ENCODE measurements around the gene SLC36A1. TPM values are rescaled to one million over a fixed set of nuclear protein-coding genes. Genes with fewer than 3 reads are reported as not detected.

SLC36A1 gene
- total RNA-seq, 1 experiment from 2014 or later = 7.4 TPM

- Histone ChIP-seq H3K9me3 (ENCODE audit: control insufficient read depth in 1 of 2, insufficient read depth in 1 of 2, low read depth in 1 of 2, low read length in 2 of 2) (no peaks in the 10 kb centered on the region), H3K27me3 (ENCODE audit: insufficient read depth, low read length) (no peaks in the 10 kb centered on the region), H3K4me2 (ENCODE audit: low read length) (no peak overlapping the region), H3K4me1 (ENCODE audit: control insufficient read depth in 1 of 2, insufficient read depth in 2 of 2, low read length in 2 of 2) (peaks cover 0 to 6% of the 10 kb centered on the region in 2 experiments; a peak in 1 of 4 replicates), H2AFZ (ENCODE audit: low read depth, low read length, poor library complexity, severe bottlenecking) (no peak overlapping the region), H3K9ac (ENCODE audit: low read length) (no peak overlapping the region), H3K27ac (ENCODE audit: low read depth, low read length) (no peak overlapping the region), H3K79me2 (ENCODE audit: insufficient read depth, low read length) (no peaks in the 10 kb centered on the region), H3K36me3 (ENCODE audit: control insufficient read depth in 1 of 2, insufficient read depth in 2 of 2, low read length in 2 of 2) (no peaks in the 10 kb centered on the region), H3K4me3 (replicated peaks in 1 of 2; ENCODE audit: low read depth in 1 of 2, low read length in 2 of 2) (no peak overlapping the region), H4K20me1 (ENCODE audit: insufficient read depth) (no peaks in the 10 kb centered on the region), H3K9me2 (ENCODE audit: insufficient read depth) (no peaks in the 10 kb centered on the region)
- ChIA-PET POLR2A (no interaction called here), CTCF (no interaction called here), RAD21 (ENCODE audit: low non-redundant PET in 1 of 2, low total read pairs in 2 of 2, uncharacterized antibody in 2 of 2, unreplicated experiment in 2 of 2) (no interaction called here)
- DNase-seq (ENCODE audit: low read depth, low spot score) (no peak), ATAC-seq (no peak)
- no TSS peak for BruUV-seq (replicated peaks)
- intact Hi-C loops (cut with micrococcal nuclease) = no loop called here
- no peak for TF ChIP-seq SP1 (IDR thresholded peaks at IDR 0.05; ENCODE audit: low read depth)
- TF ChIP-seq RAD21 (IDR thresholded peaks at IDR 0.05; ENCODE audit: low read depth) = no peak
- no peak for TF ChIP-seq POLR2A (IDR thresholded peaks at IDR 0.05; ENCODE audit: borderline replicate concordance, extremely low read depth, insufficient read depth, insufficient read length)
- TF ChIP-seq ATF3 (IDR thresholded peaks at IDR 0.05) = no peak
- no peak for TF ChIP-seq ZFX (IDR thresholded peaks at IDR 0.05)
- no peak for TF ChIP-seq JUND (IDR thresholded peaks at IDR 0.05)
- no peak for TF ChIP-seq EGR1 (IDR thresholded peaks at IDR 0.05; ENCODE audit: low read depth)
These were observed 94.2 kb downstream of the SLC36A1 start for GRCh38 chr5:151541571-151541970.

Small RNAs within 50 kb of the gene (microRNA-seq; reads per million reads assigned to microRNA genes)
- gene MIR6499 (ENCODE audit: borderline number of aligned reads) = not detected

Other genes with a start within 250 kb of the SLC36A1 start
- 4.3 TPM for gene CCDC69, start 223.5 kb upstream of the SLC36A1 start, total RNA-seq (2021; ENCODE audit: unreplicated experiment)
- 25.0 TPM for gene GM2A, start 194.4 kb upstream of the SLC36A1 start, total RNA-seq (2021; ENCODE audit: unreplicated experiment)
- not detected for gene SLC36A3, start 143.8 kb upstream of the SLC36A1 start, total RNA-seq (2021; ENCODE audit: unreplicated experiment)
- not detected for gene SLC36A2, start 100.0 kb upstream of the SLC36A1 start, total RNA-seq (2021; ENCODE audit: unreplicated experiment)
- gene FAT2, start 143.7 kb downstream of the SLC36A1 start, total RNA-seq (2021; ENCODE audit: unreplicated experiment) = 0.05 TPM
- 3.0 TPM for gene SPARC, start 239.3 kb downstream of the SLC36A1 start, total RNA-seq (2021; ENCODE audit: unreplicated experiment)

Data from HCT116 (cell line).